HG03066 (cell line): ENCODE measurements around the gene SOWAHB.

Experiments
- ATAC-seq: cut with Tn5 transposase; IDR thresholded peaks from one replicate; pipeline ENCODE4 v1.9.1; 2021; ENCODE audit warnings: low read depth; ENCODE audit not compliant: unreplicated experiment

SOWAHB gene

GRCh38 chr4:76897536-76898384 is at the start of gene SOWAHB:
SOWAHB (minus strand) TSS chr4:76898144; CDS start chr4:76897849, 295 bp downstream.
- ATAC-seq = peak; percentile 51

DNA sequence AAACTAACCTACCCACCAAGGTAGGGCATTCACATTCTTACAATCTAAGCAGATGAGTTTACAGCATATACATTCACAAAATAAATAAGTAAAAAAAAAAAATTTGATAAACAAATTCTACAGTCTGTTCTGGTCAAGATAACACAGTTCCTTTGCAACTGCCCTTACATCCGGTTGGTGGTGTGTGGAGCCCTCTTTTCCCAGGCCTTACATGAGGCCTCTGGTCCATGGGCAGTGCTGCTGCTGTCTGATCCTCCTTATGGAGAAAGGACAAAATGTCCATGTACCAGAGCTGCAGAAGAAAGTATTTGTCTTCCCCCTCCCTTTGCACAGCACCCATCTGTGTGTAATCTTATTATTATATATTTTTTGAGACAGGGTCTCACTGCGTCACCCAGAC is 49.4 kb upstream of the SOWAHB start:
- no peak for ATAC-seq

GRCh38 chr4:76943790-76944189 is 45.8 kb upstream of the SOWAHB start:
- ATAC-seq = no peak

- no peak for ATAC-seq
Observed at GRCh38 chr4:76943129-76943620, 45.2 kb upstream of the SOWAHB start.

DNA sequence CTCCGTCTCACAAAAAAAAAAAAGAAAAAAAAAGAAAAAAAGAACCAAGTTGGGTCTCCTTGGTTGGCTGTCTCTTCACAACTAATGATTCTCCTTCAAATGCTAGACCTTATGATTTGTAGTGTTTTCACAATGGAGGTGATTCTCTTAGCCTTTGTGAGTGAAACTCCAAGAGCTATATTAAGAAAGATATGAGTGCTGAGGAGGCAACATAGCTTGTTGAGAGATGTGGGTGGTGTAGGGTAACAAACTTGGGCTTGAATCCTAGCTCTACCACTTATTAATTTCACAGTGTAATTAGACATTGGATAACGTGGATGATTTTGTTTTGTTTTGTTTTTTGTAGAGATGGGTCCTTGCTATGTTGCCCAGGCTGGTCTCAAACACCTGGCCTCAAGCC is 41.2 kb upstream of the SOWAHB start:
- ATAC-seq = no peak

GRCh38 chr4:76931576-76932276 is 33.8 kb upstream of the SOWAHB start:
- ATAC-seq = no peak

DNA sequence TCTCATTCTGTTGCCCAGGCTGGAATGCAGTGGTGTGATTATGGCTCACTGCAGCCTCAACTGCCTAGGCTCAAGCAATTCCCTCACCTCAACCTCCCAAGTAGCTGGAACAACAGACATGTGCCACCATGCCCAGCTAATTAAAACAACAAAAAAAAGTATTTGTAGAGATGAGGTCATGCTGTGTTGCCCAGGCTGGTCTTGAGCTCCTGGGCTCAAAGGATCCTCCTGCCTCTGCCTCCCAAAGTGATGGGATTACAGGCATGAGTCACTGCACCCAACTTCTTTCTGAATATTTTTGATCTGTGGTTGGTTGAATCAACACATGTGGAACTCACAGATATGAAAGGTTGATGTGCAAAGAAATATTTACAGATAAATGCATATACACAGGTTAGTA is 33.1 kb upstream of the SOWAHB start:
- ATAC-seq = no peak

DNA sequence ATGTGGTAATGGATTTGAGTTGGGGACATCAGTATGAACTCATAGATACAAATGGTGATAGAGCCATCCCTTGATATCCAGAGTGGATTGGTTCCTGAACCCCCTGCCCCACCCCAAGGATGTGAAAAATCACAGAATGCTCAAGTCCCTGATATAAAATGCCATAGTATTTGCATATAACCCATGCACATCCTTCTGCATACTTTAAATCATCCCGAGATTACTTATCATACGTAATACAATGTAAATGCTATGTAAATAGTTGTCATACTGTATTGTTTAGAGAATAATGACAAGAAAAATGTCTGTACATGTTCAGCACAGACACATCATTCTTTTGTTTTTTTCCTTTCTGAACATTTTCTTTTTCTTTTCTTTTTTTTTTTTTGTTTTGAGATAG is 32.7 kb upstream of the SOWAHB start:
- ATAC-seq = no peak

DNA sequence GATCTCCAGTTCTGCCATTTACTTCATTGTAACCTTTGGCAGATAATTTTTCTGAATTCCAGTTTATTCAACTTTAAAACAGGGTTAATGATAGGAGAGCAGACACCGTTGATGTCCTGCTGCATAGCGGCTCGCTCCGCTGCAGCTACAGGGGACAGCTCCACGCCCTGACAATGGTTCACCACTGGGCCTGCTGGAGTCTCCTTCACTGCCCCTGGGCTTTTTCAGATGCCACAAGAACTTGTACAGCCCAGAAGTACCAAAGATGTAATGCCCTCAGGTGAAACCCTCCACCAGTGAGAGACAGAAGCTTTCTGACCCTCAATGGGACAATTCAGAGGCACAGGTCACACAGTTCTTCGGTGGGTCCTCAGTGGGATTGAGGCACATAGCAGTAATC is 28.9 kb upstream of the SOWAHB start:
- no peak for ATAC-seq

DNA sequence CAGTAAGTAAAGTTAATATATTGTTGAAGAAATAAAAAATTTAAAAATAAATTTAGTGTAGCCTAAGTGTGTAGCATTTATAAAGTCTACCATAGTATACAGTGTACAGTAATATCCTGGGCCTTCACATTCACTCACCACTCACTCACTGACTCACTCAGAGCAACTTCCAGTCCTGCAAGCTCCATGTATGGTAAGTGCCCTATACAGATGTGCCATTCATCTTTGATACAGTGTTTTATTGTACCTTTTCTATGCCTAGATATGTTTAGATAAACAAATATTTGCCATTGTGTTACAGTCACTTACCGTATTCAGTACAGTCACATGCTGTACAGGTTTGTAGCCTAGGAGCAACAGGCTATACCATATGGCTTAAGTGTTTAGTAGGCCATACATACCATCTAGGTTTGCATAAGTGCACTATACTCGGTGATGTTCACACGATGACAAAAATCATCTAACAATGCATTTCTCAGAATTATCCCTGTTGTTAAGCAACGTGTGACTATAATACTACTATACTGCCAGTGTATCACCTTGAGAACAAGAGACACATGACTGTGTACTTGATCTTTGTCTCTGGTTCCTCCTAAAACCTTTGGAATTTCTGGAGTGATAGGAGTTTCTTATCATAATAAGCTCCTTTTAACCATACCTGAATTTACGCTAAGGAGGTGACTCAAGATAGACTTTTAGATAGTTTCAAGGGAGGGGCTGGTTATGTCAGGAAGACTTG is 25.8 kb upstream of the SOWAHB start:
- no peak for ATAC-seq

DNA sequence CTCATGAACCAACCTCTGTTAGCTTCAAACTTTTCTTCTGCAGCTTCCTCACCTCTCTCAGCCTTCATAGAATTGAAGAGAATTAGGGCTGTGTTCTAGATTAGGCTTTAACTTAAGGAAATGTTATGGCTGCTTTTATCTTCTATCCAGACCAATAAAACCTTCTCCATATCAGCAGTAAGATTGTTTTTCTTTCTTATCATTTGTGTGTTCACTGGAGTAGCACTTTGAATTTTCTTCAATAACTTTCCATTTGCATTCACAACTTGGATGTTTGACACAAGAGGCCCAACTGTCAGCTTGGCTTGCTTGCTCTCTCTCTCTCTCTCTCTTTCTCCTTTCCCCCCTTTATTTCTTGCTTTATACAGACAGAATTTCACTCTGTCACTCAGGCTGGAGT is 22.8 kb upstream of the SOWAHB start:
- no peak for ATAC-seq

- no peak for ATAC-seq
Observed at GRCh38 chr4:76909711-76910110, 11.8 kb upstream of the SOWAHB start.

- no peak for ATAC-seq
Observed at GRCh38 chr4:76905521-76905920, 7.6 kb upstream of the SOWAHB start.

DNA sequence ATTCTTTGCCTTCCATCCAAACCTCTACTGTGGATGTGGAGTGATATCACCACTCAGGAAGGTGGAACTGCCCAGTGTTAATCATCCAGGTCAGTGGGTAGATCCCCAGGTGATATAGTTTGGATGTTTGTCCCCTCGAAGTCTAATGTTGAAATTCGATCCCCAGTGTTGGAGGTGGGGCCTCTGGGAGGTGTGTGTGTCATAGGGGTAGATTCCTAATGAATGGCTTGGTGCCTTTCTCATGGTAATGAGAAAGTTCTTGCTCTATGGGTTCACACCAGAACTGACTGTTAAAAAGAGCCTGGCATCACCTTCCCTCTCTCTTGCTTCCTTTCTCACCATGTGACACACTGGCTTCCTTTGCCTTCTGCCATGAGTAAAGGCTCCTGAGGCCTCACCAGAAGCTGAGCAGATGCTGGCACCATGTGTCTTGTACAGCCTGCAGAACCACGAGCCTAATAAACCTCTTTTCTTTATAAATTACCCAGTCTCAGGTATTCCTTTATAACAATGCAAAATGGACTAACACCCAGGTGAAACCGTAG is 6.8 kb upstream of the SOWAHB start:
- no peak for ATAC-seq

- ATAC-seq = no peak
Observed at GRCh38 chr4:76902233-76902890, 4.4 kb upstream of the SOWAHB start.

DNA sequence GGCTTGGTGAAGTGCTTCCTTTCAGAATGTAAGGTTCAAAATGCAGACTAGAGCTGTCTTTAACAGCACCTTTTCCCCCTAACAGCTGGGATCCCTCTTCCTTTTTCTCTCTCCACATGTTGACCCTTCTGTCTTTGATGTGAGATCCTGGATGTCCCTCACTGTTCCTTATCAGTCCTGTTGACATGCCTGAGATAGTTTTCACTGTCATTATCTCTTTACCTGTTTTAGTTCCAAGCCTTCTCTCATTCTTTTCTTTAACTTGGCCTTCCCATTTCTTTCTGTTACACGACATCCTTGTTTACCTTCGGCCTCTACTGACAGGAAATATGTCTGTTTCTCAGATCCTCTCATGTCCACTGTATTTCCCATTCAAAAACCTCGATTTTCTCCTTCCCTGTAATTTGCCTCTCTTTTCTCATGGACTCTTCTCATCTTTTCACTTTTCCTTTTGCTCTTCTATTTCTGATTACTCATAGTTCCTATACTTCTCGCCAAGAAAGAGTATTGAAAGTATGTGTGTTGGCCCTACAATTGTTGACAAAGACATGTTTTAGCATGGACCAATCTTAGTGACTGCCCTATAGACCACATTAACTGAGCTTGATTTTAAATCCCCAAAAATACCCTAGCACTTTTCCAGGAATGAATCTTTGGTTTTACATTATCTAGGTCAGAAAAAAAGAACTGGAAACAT is 1.2 kb upstream of the SOWAHB start:
- no peak for ATAC-seq

GRCh38 chr4:76898385-76898692 is 395 bp upstream of the SOWAHB start:
- no peak for ATAC-seq

DNA sequence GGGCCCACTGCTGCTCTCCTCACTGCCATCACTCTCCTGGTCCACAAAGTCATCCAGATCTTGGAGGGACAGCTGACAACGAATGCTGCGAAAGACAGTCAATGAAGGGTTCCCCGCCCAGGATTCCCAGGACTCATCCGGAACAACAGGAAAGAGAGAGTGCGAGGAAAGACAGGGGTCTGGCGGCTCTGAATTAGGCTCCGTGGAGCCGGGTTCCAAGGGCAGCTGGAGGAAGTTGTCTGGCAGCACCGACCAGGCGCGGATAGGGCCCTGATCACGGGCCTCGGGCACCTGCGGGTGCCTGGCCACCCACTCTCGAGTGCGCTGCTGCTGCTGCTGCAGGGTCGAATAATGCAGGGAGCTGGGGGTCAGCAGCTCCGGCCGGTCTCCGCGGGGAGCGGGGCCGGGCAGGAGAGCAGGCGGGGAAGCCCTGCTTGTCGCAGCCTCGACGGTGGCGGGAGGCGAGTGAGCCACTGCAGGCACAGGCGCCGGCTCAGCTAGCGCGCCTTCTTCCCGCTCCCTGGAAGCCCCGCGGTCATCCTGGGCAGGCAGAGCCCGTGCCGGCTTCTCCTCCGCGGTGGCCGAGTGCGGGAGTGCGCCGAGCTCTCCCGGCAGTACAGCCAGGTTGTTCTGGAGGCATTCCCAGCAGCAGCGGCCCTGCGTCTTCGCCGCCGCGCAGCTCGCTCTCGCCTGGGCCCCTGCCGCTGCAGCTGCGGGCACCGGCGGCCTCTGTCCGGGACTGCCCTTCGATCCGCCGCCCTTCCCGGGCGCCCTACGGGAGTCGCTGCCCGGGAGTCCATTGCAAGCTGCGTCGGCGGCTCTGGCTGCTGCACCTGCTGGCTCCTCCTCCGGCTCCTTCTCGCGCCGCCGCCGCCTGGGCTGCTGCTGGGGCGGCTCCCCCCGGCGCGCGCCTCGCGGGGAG is 1.1 kb downstream of the SOWAHB start:
- peak; percentile 29 for ATAC-seq

GRCh38 chr4:76896048-76896447 is 1.9 kb downstream of the SOWAHB start:
- ATAC-seq = no peak
